NCI-H82 treated with DMSO at 0.1 percent for 48 hours (cell line): ENCODE measurements around the gene CUEDC1.

Source experiments
- DNase-seq: peaks from one replicate; lab custom pipeline; 2025; ENCODE audit not compliant: unreplicated experiment; lab: John Stamatoyannopoulos, UW

CUEDC1 gene

GRCh38 chr17:57957886-57958285, 2.7 kb upstream of the CUEDC1 start:
- no peak for DNase-seq

GRCh38 chr17:57957120-57957850, 2.1 kb upstream of the CUEDC1 start:
- no peak for DNase-seq

GRCh38 chr17:57956291-57957119, 1.3 kb upstream of the CUEDC1 start:
- DNase-seq, result peak; percentile 88

- DNase-seq, result peak; percentile 79
Observed at GRCh38 chr17:57954397-57955182, 622 bp downstream of the CUEDC1 start.

GRCh38 chr17:57953705-57954396, 1.4 kb downstream of the CUEDC1 start:
- DNase-seq, result no peak

GRCh38 chr17:57953219-57953618, 2.0 kb downstream of the CUEDC1 start:
- DNase-seq, result no peak

- DNase-seq, result no peak
Observed at GRCh38 chr17:57949649-57950048, 5.6 kb downstream of the CUEDC1 start.

GRCh38 chr17:57948555-57949420, 6.4 kb downstream of the CUEDC1 start:
- no peak for DNase-seq

GRCh38 chr17:57948169-57948554, 7.0 kb downstream of the CUEDC1 start:
- DNase-seq, result no peak

GRCh38 chr17:57947369-57947768, 7.8 kb downstream of the CUEDC1 start:
- DNase-seq, result no peak

GRCh38 chr17:57946798-57947358, 8.3 kb downstream of the CUEDC1 start:
- DNase-seq, result no peak

- DNase-seq, result no peak
Observed at GRCh38 chr17:57945996-57946797, 9.0 kb downstream of the CUEDC1 start.

GRCh38 chr17:57944908-57945307, 10.3 kb downstream of the CUEDC1 start:
- DNase-seq, result no peak

GRCh38 chr17:57943645-57944044, 11.6 kb downstream of the CUEDC1 start:
- DNase-seq, result no peak

GRCh38 chr17:57943140-57943539, 12.1 kb downstream of the CUEDC1 start:
- DNase-seq, result no peak

GRCh38 chr17:57941384-57942370, 13.5 kb downstream of the CUEDC1 start:
- DNase-seq, result no peak

GRCh38 chr17:57940653-57941329, 14.4 kb downstream of the CUEDC1 start:
- no peak for DNase-seq
